HG03520 (cell line): ENCODE data around the gene ARHGAP27.

Experiments
- ATAC-seq: cut with Tn5 transposase; IDR thresholded peaks from one replicate; pipeline ENCODE4 v1.9.1; 2021; ENCODE audit warnings: mild to moderate bottlenecking, moderate library complexity; ENCODE audit not compliant: unreplicated experiment

Gene ARHGAP27

GRCh38 chr17:45408611-45409421 is 23.9 kb downstream of the ARHGAP27 start:
- no peak for ATAC-seq

GRCh38 chr17:45406107-45406506 is 26.6 kb downstream of the ARHGAP27 start:
- no peak for ATAC-seq

GRCh38 chr17:45405250-45406086 is 27.2 kb downstream of the ARHGAP27 start:
- ATAC-seq = no peak

GRCh38 chr17:45404870-45405249 is 27.8 kb downstream of the ARHGAP27 start:
- ATAC-seq = no peak

- no peak for ATAC-seq
Measured at GRCh38 chr17:45403906-45404490, 28.7 kb downstream of the ARHGAP27 start.

GRCh38 chr17:45402916-45403315 is 29.8 kb downstream of the ARHGAP27 start:
- no peak for ATAC-seq

GRCh38 chr17:45398800-45399199 is 33.9 kb downstream of the ARHGAP27 start:
- ATAC-seq = no peak

- no peak for ATAC-seq
Measured at GRCh38 chr17:45397796-45398195, 34.9 kb downstream of the ARHGAP27 start.

- no peak for ATAC-seq
Measured at GRCh38 chr17:45396496-45397205, 36.0 kb downstream of the ARHGAP27 start.

- ATAC-seq = no peak
Measured at GRCh38 chr17:45395569-45396415, 36.9 kb downstream of the ARHGAP27 start.

- no peak for ATAC-seq
Measured at GRCh38 chr17:45394913-45395568, 37.6 kb downstream of the ARHGAP27 start.

GRCh38 chr17:45394564-45394912 is 38.1 kb downstream of the ARHGAP27 start:
- ATAC-seq = no peak

- no peak for ATAC-seq
Measured at GRCh38 chr17:45394091-45394490, 38.6 kb downstream of the ARHGAP27 start.

- no peak for ATAC-seq
Measured at GRCh38 chr17:45393411-45393810, 39.3 kb downstream of the ARHGAP27 start.

GRCh38 chr17:45391918-45392317 is 40.8 kb downstream of the ARHGAP27 start:
- no peak for ATAC-seq

GRCh38 chr17:45391291-45391690 is 41.4 kb downstream of the ARHGAP27 start:
- ATAC-seq = no peak

- no peak for ATAC-seq
Measured at GRCh38 chr17:45389354-45389753, 43.3 kb downstream of the ARHGAP27 start.

- ATAC-seq = no peak
Measured at GRCh38 chr17:45388604-45389325, 43.9 kb downstream of the ARHGAP27 start.

GRCh38 chr17:45387739-45388138 is 44.9 kb downstream of the ARHGAP27 start:
- ATAC-seq = no peak
